H7 (cell line): ENCODE data around the gene LRRC46. TPM values are rescaled to one million over a fixed set of nuclear protein-coding genes. Genes with fewer than 3 reads are reported as not detected.

Experiments used
- DNase-seq: peaks from one replicate; pipeline ENCODE4 v3.0.0; 2012
- H3K27me3 ChIP-seq: 2 replicates; pipeline ENCODE4 v1.6.0; 2011; ENCODE audit warnings: mild to moderate bottlenecking, low read length; ENCODE audit not compliant: control insufficient read depth, insufficient read depth
- H3K36me3 ChIP-seq: replicated peaks from 2 replicates; pipeline ENCODE4 v1.5.1; 2011; ENCODE audit warnings: low read length; ENCODE audit not compliant: control insufficient read depth, insufficient read depth
- H3K4me3 ChIP-seq: 2 replicates; pipeline ENCODE4 v1.5.1; 2011; ENCODE audit warnings: low read depth, mild to moderate bottlenecking, control low read depth, low read length, moderate library complexity; ENCODE audit not compliant: insufficient read depth
- total RNA-seq: library from RNA; depleted of rRNA; stranded (reverse); fragments of >200 nt; shearing (Covaris generic); gene quantifications from 2 replicates; pipeline ENCODE4 v1.2.3, GENCODE V29; 2014; rRNA removed

Gene LRRC46
- total RNA-seq, 1 experiment from 2014 or later = 0.21 TPM

DNA sequence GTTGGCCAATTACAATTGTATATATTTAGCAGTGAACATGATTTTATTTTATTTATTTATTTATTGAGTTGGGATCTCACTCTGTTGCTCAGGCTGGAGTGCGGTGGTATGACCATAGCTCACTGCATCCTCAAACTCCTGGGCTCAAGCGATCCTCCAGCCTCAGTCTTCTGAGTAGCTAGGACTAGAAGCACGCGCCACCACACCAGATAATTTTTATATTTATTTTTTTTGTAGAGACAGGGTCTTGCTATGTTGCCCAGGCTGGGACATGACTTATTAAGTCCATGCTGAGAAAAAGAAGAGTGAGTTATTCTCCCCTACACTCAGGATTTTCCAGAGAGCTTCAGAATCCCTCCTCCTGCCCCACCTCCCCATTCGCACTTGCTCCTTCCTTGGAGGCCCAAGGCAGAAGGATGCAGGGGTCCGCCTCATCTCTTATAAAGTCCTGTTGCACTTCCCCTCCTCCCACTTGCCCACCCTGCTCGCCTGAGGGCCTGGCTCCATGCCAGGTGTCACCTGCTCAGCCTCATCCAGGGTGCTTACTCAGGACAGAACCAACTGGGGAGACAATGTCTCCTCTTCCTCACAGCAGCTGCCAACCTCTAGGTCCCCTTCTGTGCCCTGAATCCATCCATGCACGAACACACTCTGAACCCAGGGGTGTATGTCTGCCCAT lies 48.4 kb downstream of the LRRC46 start:
- H3K4me3 ChIP-seq = no peak overlapping the region

DNA sequence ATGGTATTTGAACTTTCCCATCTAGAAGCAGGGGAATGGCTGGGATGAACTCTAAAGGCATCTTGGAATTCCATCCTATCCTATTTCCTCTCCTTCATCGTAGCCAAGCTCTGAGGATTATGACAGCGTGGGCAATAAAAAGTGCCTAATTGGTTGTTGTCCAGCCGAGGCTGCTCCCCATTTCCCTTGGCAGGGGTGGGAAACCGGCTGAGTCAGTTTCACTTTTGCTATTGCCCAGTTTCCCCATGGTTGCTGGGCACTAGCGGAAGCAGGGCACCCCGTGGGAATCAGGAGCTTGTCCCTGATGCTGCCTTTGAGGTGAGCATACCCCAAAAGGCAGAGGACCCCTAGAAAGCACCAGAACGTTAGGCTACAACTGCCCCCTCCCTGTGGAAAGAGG lies 50.8 kb downstream of the LRRC46 start:
- no peak overlapping the region for H3K4me3 ChIP-seq
- no peaks in the 10 kb centered on the region; the same call in 1 of the 2 replicates for H3K27me3 ChIP-seq
- H3K36me3 ChIP-seq = no peaks in the 10 kb centered on the region
- no peak for DNase-seq

More for the DNA sequence above, 48.4 kb downstream of the LRRC46 start:
- H3K27me3 ChIP-seq = peaks cover 2% of the 10 kb centered on the region
- DNase-seq = no peak
- no peaks in the 10 kb centered on the region for H3K36me3 ChIP-seq

GRCh38 chr17:47882695-47883588 lies 51.5 kb downstream of the LRRC46 start:
- no peaks in the 10 kb centered on the region; the same call in 1 of the 2 replicates for H3K27me3 ChIP-seq
- H3K36me3 ChIP-seq = no peaks in the 10 kb centered on the region
- no peak overlapping the region for H3K4me3 ChIP-seq
- DNase-seq = no peak

DNA sequence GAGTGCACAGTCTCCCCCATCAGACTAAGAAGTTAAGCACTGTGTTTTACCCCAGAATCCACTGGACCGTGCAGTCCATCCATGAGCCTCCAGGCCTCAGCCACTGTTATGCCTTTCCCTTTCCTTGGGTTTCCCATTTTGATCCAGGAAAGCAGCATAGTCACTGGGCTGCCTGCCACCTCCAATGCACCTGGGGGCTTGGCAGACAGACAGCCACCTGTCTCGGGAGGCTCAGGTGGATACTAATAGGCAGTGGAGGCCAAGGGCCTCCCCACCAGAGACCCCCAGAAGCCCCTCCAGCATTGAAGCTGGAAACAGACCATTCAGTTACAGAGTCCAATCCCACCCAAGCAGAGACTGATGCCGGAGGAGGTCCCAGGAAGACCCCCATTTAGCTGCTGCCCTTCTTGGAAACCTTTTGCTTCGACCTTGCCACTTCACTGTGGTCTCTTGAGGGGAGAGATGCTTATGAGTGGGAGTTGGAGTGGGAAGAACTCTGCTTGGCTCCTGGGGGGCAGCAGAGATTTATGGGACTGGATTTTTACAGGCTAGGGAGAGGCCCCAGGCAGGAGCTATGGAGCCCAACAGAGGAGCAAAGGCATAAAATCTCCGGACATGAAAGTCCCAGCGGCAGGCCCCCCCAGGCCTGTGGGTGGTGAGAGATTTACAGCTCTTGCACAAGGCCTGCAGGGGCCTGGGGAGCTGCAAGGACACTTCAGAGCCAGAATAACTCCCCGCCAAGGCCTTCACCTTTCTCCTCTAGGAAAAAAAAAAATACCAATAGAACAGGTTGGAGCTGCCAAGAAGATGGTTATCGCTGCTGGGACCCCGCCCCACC lies 52.3 kb downstream of the LRRC46 start:
- Histone ChIP-seq H3K4me3 (no peak overlapping the region), H3K27me3 (no peaks in the 10 kb centered on the region; the same call in 1 of the 2 replicates), H3K36me3 (no peaks in the 10 kb centered on the region)
- DNase-seq = no peak

GRCh38 chr17:47884427-47884740 lies 52.9 kb downstream of the LRRC46 start:
- no peak overlapping the region for H3K4me3 ChIP-seq
- DNase-seq = no peak
- no peaks in the 10 kb centered on the region; the same call in 1 of the 2 replicates for H3K27me3 ChIP-seq
- no peaks in the 10 kb centered on the region for H3K36me3 ChIP-seq

GRCh38 chr17:47884905-47885730 lies 53.6 kb downstream of the LRRC46 start:
- Histone ChIP-seq H3K4me3 (no peak overlapping the region), H3K27me3 (no peaks in the 10 kb centered on the region; the same call in 1 of the 2 replicates), H3K36me3 (no peaks in the 10 kb centered on the region)
- DNase-seq = peak; percentile 64

Other genes with a start within 250 kb of the LRRC46 start
- gene KPNB1, start 181.8 kb upstream of the LRRC46 start, total RNA-seq = 389 and 429 TPM in 2 replicates
- 13.9 and 16.3 TPM in 2 replicates for gene TBKBP1, start 137.5 kb upstream of the LRRC46 start, total RNA-seq
- not detected in 2 replicates for gene TBX21, start 98.4 kb upstream of the LRRC46 start, total RNA-seq
- gene OSBPL7, start 9.9 kb upstream of the LRRC46 start, total RNA-seq = 11.3 and 21.8 TPM in 2 replicates
- 138 and 156 TPM in 2 replicates for gene MRPL10, start 129 bp upstream of the LRRC46 start, total RNA-seq
- gene SCRN2, start 9.6 kb downstream of the LRRC46 start, total RNA-seq = 35.5 and 48.6 TPM in 2 replicates
- 0.07 and 0.10 TPM in 2 replicates for gene SP6, start 19.5 kb downstream of the LRRC46 start, total RNA-seq
- 2.7 and 3.2 TPM in 2 replicates for gene SP2, start 64.6 kb downstream of the LRRC46 start, total RNA-seq
- gene PNPO, start 109.9 kb downstream of the LRRC46 start, total RNA-seq = 8.9 and 12.9 TPM in 2 replicates
- gene PRR15L, start 126.2 kb downstream of the LRRC46 start, total RNA-seq = 0.10 TPM in 1 of 2 replicates, not detected in the other
- 63.9 and 79.1 TPM in 2 replicates for gene CDK5RAP3, start 139.4 kb downstream of the LRRC46 start, total RNA-seq
- not detected in 2 replicates for gene COPZ2, start 206.1 kb downstream of the LRRC46 start, total RNA-seq
- gene NFE2L1, start 216.7 kb downstream of the LRRC46 start, total RNA-seq = 89.5 and 114 TPM in 2 replicates